ENCODE measurements around the gene RAB11FIP5. TPM values are rescaled to one million over a fixed set of nuclear protein-coding genes. Genes with fewer than 3 reads are reported as not detected.

The RAB11FIP5 gene
- total and polyA plus RNA-seq, 9 of the 15 experiments (the other 6 are each of a cell fraction or from before 2014, with no cell fraction given), result 1.7 to 14.4 (median 6.4) TPM

GRCh38 chr2:73027340-73027739 is 85.4 kb downstream of the RAB11FIP5 start:
- ChIA-PET POLR2A (interaction anchor here (0.9 to 1.3 kb wide), 2 partner anchors 10 to 132 kb away, joined by 4 read pairs; no protein-coding TSS in a partner anchor), CTCF (ENCODE audit: low intra/inter-chr PET ratio) (no interaction called here)
- Histone ChIP-seq H3K4me1 (replicated peaks in 1 of 2; ENCODE audit: control insufficient read depth in 2 of 2, insufficient read depth in 2 of 2, low read length in 2 of 2) (no peaks in the 10 kb centered on the region), H3K27me3 (ENCODE audit: control insufficient read depth in 2 of 2, insufficient read depth in 2 of 2, low read length in 2 of 2) (no peaks in the 10 kb centered on the region), H3K36me3 (ENCODE audit: control insufficient read depth, insufficient read depth, low read length) (peaks cover 5% of the 10 kb centered on the region; the same call in 2 of the 3 replicates), H3K4me2 (ENCODE audit: insufficient read depth, low read length) (no peak overlapping the region), H3K79me2 (ENCODE audit: control insufficient read depth, insufficient read depth, low read length) (no peaks in the 10 kb centered on the region), H4K20me1 (replicated peaks; ENCODE audit: control insufficient read depth, insufficient read depth, low read length) (no peaks in the 10 kb centered on the region; the same call in 1 of the 2 replicates), H3K9ac (ENCODE audit: insufficient read depth in 1 of 2, low read depth in 2 of 2, low read length in 2 of 2) (no peak overlapping the region), H3K9me3 (replicated peaks; ENCODE audit: control insufficient read depth, insufficient read depth, low read depth, low read length) (no peaks in the 10 kb centered on the region), H2AFZ (ENCODE audit: low read depth, low read length) (no peak overlapping the region), H3K4me3 (no peak overlapping the region), H3K9me1 (ENCODE audit: control insufficient read depth, insufficient read depth, low read length) (no peaks in the 10 kb centered on the region), H3K27ac (ENCODE audit: extremely low read depth, low read depth, low read length) (no peak overlapping the region)
- BruUV-seq (replicated peaks), result no TSS peak
- intact Hi-C loops (cut with micrococcal nuclease) (no loop called here), in situ Hi-C loops (cut with MboI) (no loop called here)
- no peak for TF ChIP-seq ZNF583 (CRISPR knock-in tag; IDR thresholded peaks at IDR 0.05)
- TF ChIP-seq, protein P1, sequence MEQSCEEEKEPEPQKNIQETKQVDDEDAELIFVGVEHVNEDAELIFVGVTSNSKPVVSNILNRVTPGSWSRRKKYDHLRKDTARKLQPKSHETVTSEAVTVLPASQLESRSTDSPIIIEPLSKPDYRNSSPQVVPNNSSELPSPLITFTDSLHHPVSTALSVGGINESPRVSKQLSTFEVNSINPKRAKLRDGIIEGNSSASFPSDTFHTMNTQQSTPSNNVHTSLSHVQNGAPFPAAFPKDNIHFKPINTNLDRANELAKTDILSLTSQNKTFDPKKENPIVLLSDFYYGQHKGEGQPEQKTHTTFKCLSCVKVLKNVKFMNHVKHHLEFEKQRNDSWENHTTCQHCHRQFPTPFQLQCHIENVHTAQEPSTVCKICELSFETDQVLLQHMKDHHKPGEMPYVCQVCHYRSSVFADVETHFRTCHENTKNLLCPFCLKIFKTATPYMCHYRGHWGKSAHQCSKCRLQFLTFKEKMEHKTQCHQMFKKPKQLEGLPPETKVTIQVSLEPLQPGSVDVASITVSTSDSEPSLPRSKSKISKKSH (CRISPR knock-in tag; IDR thresholded peaks at IDR 0.05), result no peak
- TF ChIP-seq CREB5 (CRISPR knock-in tag; IDR thresholded peaks at IDR 0.05), result no peak
- TF ChIP-seq POU5F1 (IDR thresholded peaks at IDR 0.05; ENCODE audit: borderline replicate concordance, low read depth, low read length, partially characterized antibody), result no peak
- TF ChIP-seq TGIF2 (CRISPR knock-in tag; IDR thresholded peaks at IDR 0.05), result no peak
- TF ChIP-seq ID3 (CRISPR knock-in tag; IDR thresholded peaks at IDR 0.05), result no peak
- TF ChIP-seq ID3 (tag; IDR thresholded peaks at IDR 0.05), result no peak
- no peak for TF ChIP-seq XRCC5 (IDR thresholded peaks at IDR 0.05; ENCODE audit: low read depth, low read length)
- TF ChIP-seq BRD9 (IDR thresholded peaks at IDR 0.05; ENCODE audit: low read depth, partially characterized antibody), result no peak
- no peak for TF ChIP-seq ZNF586 (CRISPR knock-in tag; conservative IDR thresholded peaks at IDR 0.05)
- no peak for TF ChIP-seq CHCHD3 (CRISPR knock-in tag; IDR thresholded peaks at IDR 0.05)
- TF ChIP-seq BCL6 (CRISPR knock-in tag; IDR thresholded peaks at IDR 0.05), result no peak
- TF ChIP-seq CHD4 (IDR thresholded peaks at IDR 0.05; ENCODE audit: insufficient read depth, insufficient replicate concordance, low read depth, low read length, poor library complexity, severe bottlenecking), result no peak
- no peak for TF ChIP-seq ZNF589 (CRISPR knock-in tag; IDR thresholded peaks at IDR 0.05; ENCODE audit: low read depth)
- TF ChIP-seq TOE1 (IDR thresholded peaks at IDR 0.05; ENCODE audit: borderline replicate concordance), result no peak
- TF ChIP-seq TOE1 (CRISPR knock-in tag; IDR thresholded peaks at IDR 0.05; ENCODE audit: borderline replicate concordance, low read depth), result no peak
- ATAC-seq (no peak), DNase-seq (ENCODE audit: extremely low read depth in 1 of 4, low spot score in 3 of 4) (no peak), FAIRE-seq (no peak)
- WGBS (ENCODE audit: insufficient coverage, low coverage, missing lambda C conversion rate), result 86% methylated on average over 1 of the region's 1 CpG
